Hematopoietic multipotent progenitor cell treated with erythropoietin and hydrocortisone succinate and interleukin-3 and kit ligand, for 4 days (in vitro differentiated cells): Measurements from ENCODE around the gene SSX1.
"Not testable (repeated sequence)": the region's sequence is repeated elsewhere in the genome, so short reads cannot be mapped to it uniquely, and the experiment has no call there.

Experiments
- DNase-seq: peaks from one replicate; pipeline ENCODE4 v3.0.0-alpha.2; 2015

SSX1 gene, protein sequence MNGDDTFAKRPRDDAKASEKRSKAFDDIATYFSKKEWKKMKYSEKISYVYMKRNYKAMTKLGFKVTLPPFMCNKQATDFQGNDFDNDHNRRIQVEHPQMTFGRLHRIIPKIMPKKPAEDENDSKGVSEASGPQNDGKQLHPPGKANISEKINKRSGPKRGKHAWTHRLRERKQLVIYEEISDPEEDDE

DNA sequence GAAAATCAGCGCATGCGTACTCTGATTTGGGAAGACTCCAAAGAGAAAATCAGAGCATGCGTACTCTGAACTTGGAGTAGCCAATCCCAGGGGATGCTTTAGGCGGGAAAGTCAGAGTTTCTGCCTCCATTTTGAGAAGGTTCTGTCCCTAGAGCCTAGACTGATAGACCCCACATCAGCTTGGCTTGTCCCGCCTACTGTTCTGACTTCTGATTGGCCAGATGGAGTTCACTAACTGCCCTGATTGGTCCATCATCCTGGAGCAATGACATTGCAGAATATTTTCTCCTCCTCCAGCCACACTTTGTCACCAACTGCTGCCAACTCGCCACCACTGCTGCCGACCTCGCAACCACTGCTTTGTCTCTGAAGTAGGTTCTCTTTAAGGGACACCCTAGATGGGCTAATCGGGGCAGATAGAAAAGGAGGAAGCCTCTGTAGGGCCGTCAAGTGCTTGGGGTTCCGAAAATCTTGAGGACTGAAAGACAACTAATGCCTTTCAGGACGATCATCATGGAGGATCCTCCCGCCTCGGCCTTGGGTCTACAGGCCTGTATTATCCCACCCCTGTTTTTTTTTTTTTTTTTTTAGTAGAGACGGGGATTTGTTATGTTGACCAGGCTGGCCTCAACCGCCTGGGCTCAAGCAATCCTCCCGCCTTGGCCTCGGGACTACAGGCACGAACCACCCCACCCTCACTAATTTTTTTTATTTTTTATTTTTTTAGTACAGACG is at the start of gene SSX1:
Gene SSX1, plus strand, starts transcription at position 331 of the 735 bp plus-strand sequence. CDS start 1,850 bp downstream, outside the sequence.
- not testable (repeated sequence) for DNase-seq

GRCh38 chrX:48214341-48214740 is 40.9 kb upstream of the SSX1 start:
- DNase-seq = not testable (repeated sequence)

GRCh38 chrX:48224196-48224595 is 31.0 kb upstream of the SSX1 start:
- DNase-seq = not testable (repeated sequence)

DNA sequence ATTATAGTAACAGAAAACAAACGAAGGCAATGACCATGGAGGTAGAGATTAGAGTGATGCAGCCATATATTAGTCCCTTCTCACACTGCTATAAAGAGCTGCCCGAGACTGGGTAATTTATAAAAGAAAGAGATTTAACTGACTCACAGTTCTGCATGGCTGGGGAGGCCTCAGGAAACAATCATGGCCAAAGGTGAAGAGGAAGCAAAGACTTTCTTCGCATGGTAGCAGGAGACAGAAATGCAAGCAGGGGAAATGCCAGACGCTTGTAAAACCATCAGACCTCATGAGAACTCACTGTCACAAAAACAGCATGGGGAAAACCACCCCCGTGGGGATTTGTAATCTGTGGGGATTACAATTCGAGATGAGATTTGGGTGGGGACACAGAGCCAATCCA is 2.2 kb upstream of the SSX1 start:
- DNase-seq = not testable (repeated sequence)

- DNase-seq = not testable (repeated sequence)
Measured at GRCh38 chrX:48274365-48274764, 19.2 kb downstream of the SSX1 start.

DNA sequence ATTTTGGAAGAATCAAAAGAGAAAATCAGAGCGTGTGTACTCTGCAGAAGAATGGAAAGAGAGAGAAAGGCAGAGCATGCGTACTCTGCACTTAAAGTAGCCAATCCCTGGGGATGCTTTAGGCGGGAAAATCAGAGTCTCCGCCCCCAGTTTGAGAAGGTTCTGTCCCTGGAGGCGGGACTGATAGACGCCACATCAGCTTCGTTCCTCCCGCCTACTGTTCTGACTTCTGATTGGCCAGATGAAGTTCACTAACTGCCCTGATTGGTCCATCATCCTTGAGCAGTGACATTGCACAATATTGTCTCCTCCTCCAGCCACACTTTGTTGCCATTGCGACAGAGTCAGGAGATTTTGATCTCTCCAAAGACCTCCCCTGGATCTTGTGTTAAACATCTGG is 23.8 kb downstream of the SSX1 start:
- DNase-seq = peak; percentile 1

DNA sequence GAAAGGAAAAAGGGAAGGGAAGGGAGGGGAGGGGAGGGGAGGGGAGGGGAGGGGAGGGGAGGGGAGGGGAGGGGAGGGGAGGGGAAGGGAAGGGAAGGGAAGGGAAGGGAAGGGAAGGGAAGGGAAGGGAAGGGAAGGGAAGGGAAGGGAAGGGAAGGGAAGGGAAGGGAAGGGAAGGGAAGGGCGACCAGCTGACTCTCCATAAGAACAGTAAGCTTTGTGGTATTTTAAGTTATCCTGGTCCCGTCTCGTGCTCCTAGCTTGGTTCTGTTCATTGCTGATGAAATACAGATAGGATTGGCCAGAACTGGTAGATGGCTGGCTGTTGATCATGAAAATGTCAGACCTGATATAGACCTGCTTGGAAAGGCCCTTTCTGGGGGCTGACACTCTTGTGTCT is 25.5 kb downstream of the SSX1 start:
- DNase-seq = not testable (repeated sequence)

DNA sequence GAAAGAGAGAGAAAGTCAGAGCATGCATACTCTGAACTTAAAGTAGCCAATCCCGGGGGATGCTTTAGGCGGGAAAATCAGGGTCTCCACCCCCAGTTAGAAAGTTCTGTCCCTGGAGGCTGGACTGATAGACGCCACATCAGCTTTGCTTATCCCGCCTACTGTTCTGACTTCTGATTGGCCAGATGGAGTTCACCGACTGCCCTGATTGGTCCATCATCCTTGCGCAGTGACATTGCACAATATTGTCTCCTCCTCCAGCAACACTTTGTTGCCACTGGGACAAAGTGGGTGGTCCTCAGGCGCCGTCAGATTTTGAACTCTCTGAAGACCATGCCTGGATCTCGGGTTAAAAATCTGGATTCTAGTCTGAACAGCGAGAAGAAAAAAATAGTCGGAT is 51.0 kb downstream of the SSX1 start:
- DNase-seq = no peak

DNA sequence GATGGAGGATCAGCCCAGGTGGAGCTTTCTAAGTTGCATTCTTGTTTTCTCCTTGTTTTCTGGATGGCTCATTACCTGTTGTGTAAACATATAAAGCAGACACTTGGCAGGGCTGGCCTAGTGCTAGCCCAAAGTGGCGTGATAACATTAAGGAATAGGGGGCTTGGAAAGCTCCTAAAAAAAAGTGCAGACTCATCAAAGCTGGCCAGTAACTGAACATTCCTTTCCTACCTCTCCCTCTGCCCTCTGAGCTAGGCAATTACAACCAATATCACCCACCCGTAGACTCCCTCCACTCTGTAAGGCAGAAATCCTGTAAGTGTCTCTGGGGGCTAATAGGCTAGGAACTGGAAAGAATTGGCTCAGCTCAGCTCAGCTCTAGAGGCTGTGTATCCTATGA is 58.8 kb downstream of the SSX1 start:
- not testable (repeated sequence) for DNase-seq
